Measurements from ENCODE around the gene PRSS56.
A peak's percentile ranks its signal among the peaks of the same experiment; 100 is the strongest.
"Not testable (repeated sequence)": the region's sequence is repeated elsewhere in the genome, so short reads cannot be mapped to it uniquely, and the experiment has no call there.

PRSS56 gene

DNA sequence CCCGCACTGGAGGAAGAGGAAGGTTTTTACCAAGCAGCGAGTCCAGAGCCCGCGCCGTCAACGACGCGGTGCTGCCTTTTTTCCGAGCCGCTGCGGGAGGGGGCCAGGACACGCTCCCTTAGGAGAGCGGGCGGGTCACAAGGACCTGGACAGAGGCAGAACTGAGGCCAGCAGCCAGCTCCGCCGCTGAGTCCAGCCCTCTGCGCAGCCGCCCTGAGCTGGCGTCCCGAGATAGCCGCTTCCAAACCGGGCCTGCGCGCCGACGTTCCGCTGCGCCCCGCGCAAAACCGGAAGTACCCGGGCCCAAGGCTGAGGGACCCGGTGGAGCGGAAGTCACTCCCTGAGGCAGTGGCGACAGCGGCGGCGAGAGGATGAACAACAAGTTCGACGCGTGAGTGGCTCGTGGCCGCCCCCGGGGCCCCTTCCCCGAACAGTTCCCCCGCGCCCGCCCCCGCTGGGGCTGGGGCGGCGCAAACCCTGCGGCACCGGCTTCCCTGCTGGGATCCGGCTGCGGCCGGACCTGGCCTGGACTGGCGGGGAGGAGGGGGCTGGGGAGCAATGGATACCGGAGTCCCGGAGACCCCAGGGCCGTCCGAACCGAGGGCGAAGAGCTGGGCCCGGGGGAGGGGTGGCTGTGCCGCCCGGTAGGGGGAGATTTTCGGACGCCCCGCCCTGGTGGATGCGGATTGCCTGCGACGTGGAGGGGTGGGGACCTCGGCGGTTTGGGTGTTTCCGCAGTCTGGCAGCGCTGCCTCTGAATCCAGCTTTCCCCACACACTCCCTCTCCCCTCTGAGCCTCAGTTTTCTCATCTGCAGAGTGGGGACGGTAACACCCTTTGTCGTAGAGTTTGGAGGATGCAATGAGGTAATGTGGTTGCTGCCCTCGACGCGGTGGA, 30.4 kb downstream of the PRSS56 start, which contains the start of the genes EIF4E2 and TIGD1:
TSS of gene EIF4E2 (plus strand) at position 336 of the 896 bp plus-strand sequence. CDS start at position 372, 36 bp downstream.
TSS of gene TIGD1 (minus strand) at position 204 of the 896 bp plus-strand sequence. CDS start 675 bp downstream, outside the sequence.
- Histone ChIP-seq H3K4me3 (ENCODE audit: low read length) (peak within 1 kb of the TSS; percentile 90), H3K4me1 (ENCODE audit: control insufficient read depth, insufficient read depth, low read length) (peaks cover 14% of the 10 kb centered on the region), H3K36me3 (ENCODE audit: control insufficient read depth, insufficient read depth, low read length, severe bottlenecking) (peaks cover 9% of the 10 kb centered on the region), H3K27me3 (replicated peaks; ENCODE audit: control insufficient read depth, insufficient read depth, low read length) (no peaks in the 10 kb centered on the region), H3K9ac (ENCODE audit: low read length) (peak within 1 kb of the TSS; percentile 98), H3K9me3 (ENCODE audit: control insufficient read depth, low read length) (no peaks in the 10 kb centered on the region)
- peak; percentile 97 for DNase-seq (ENCODE audit: low read depth)

DNA sequence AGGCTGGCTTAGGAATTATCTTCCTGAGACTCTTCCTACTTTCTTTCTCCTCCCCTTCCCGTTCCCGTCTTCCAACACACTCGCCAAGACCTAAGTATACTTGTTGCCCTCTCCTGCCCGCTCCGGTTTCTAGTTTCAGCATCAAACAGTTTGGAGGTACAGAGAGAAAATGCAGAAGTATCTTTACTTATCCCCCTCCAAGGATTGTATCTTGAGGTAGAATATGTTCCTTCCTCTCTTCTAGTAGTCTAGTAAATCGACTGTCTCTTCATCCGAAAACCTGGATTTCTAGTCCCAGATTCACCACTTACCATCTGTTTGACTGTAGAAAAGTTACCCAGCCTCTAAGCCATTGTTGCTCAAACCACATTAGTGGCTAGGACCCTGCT, 31.1 kb downstream of the PRSS56 start:
- Histone ChIP-seq H3K27me3 (replicated peaks; ENCODE audit: control insufficient read depth, insufficient read depth, low read length) (no peaks in the 10 kb centered on the region), H3K4me3 (ENCODE audit: low read length) (peak overlapping the region; percentile 90), H3K4me1 (ENCODE audit: control insufficient read depth, insufficient read depth, low read length) (peaks cover 14% of the 10 kb centered on the region), H3K36me3 (ENCODE audit: control insufficient read depth, insufficient read depth, low read length, severe bottlenecking) (peaks cover 10% of the 10 kb centered on the region), H3K9ac (ENCODE audit: low read length) (peak overlapping the region; percentile 98), H3K9me3 (ENCODE audit: control insufficient read depth, low read length) (no peaks in the 10 kb centered on the region)
- no peak for DNase-seq (ENCODE audit: low read depth)

DNA sequence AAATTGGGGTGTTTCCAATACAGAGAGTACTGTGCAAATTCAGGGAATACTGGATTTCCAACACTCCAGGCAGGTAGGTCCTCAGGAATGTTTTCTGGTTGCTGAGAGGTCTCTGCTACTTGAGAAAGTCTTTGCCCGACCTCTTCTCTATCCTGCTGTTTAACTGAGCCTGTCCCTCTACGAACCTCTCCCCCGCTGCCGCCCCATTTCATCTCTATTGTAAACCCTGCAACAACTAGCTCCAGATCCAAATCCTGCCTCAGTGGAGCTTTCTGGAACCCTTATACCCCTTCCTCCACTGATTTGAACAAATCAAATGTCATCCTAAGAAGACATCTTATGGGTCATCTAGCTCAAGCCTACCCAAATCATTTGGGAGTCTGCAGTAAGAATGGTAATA, 31.6 kb downstream of the PRSS56 start:
- H3K4me1 ChIP-seq (ENCODE audit: control insufficient read depth, insufficient read depth, low read length), result peaks cover 14% of the 10 kb centered on the region
- DNase-seq (ENCODE audit: low read depth), result no peak
- peak overlapping the region; percentile 98 for H3K9ac ChIP-seq (ENCODE audit: low read length)
- H3K27me3 ChIP-seq (replicated peaks; ENCODE audit: control insufficient read depth, insufficient read depth, low read length), result no peaks in the 10 kb centered on the region
- no peaks in the 10 kb centered on the region for H3K9me3 ChIP-seq (ENCODE audit: control insufficient read depth, low read length)
- peak overlapping the region; percentile 90 for H3K4me3 ChIP-seq (ENCODE audit: low read length)
- H3K36me3 ChIP-seq (ENCODE audit: control insufficient read depth, insufficient read depth, low read length, severe bottlenecking), result peaks cover 15% of the 10 kb centered on the region

DNA sequence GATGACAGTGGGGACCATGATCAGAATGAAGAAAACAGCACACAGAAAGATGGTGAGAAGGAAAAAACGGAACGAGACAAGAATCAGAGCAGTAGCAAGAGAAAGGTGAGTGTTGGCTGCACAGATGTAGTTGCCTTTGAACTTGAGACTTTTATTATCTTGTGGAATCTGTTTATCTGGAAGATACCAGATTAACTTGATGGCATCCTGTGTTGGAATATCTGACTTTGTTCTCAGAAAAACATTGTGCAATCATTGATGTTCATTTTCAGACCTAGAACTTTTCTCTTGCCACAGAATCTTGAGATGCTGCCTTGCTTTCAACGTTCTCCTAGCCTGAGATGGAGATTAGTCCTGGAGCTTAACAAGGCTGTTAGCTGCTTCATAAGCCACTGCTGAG, 36.2 kb downstream of the PRSS56 start:
- peak; percentile 24 for DNase-seq (ENCODE audit: low read depth)
- peaks cover 6% of the 10 kb centered on the region for H3K4me1 ChIP-seq (ENCODE audit: control insufficient read depth, insufficient read depth, low read length)

DNA sequence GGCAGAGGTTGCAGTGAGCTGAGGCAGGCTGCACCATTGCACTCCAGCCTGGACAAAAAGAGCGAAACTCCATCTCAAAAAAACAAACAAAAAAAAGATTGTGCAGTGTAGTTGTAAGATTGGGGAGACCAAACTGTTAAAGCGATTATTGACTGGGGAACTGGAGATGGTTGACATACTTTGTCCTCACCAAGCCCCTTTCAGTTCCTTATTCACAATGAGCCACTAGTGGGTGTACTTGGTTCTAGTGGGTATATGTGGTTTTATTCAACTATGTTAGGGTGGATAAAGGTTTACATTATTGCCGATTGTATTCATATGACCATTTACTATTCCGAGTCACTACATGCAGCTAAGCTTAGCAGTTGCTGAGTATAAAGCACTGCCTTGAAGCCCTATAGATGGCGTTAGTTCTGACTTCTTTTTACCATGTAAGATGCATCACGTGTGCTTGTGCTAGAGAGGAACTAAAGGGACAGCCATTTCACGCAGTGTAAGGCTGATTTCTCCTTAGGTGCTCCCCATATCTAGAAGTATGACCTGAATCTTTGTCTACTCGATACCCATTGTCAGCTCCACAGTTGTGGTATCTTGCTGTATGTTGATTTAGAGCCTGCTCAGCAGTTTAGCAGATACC, 42.4 kb downstream of the PRSS56 start:
- DNase-seq (ENCODE audit: low read depth), result no peak
- peaks cover 6% of the 10 kb centered on the region for H3K4me1 ChIP-seq (ENCODE audit: control insufficient read depth, insufficient read depth, low read length)
- H3K36me3 ChIP-seq (ENCODE audit: control insufficient read depth, insufficient read depth, low read length, severe bottlenecking), result peaks cover 87% of the 10 kb centered on the region
- H3K9me3 ChIP-seq (ENCODE audit: control insufficient read depth, low read length), result no peaks in the 10 kb centered on the region
- H3K9ac ChIP-seq (ENCODE audit: low read length), result no peak overlapping the region
- no peaks in the 10 kb centered on the region for H3K27me3 ChIP-seq (replicated peaks; ENCODE audit: control insufficient read depth, insufficient read depth, low read length)
- no peak overlapping the region for H3K4me3 ChIP-seq (ENCODE audit: low read length)

More for the DNA sequence above, 36.2 kb downstream of the PRSS56 start:
- H3K4me3 ChIP-seq (ENCODE audit: low read length), result no peak overlapping the region
- no peaks in the 10 kb centered on the region for H3K9me3 ChIP-seq (ENCODE audit: control insufficient read depth, low read length)
- H3K9ac ChIP-seq (ENCODE audit: low read length), result no peak overlapping the region
- peaks cover 53% of the 10 kb centered on the region for H3K36me3 ChIP-seq (ENCODE audit: control insufficient read depth, insufficient read depth, low read length, severe bottlenecking)
- H3K27me3 ChIP-seq (replicated peaks; ENCODE audit: control insufficient read depth, insufficient read depth, low read length), result no peaks in the 10 kb centered on the region

DNA sequence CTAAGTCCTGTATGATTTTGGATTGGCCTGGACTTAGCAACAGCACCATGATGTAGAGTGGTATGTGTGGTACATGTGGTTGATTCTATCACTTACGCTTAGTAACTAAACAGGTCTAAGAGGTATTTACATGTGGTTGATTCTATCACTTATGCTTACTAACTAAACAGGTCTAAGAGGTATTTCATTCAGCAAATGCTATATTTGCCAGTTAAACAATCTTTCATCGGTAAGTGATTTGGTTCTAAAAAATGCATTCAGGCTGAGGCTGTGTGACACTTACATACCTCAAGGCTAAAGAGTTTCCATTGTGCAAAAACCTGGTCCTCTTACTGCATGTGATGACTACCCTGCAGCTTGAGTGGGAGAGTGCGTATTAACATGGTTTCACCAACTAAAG, 43.4 kb downstream of the PRSS56 start:
- Histone ChIP-seq H3K4me1 (ENCODE audit: control insufficient read depth, insufficient read depth, low read length) (peaks cover 15% of the 10 kb centered on the region), H3K27me3 (replicated peaks; ENCODE audit: control insufficient read depth, insufficient read depth, low read length) (no peaks in the 10 kb centered on the region), H3K4me3 (ENCODE audit: low read length) (no peak overlapping the region), H3K36me3 (ENCODE audit: control insufficient read depth, insufficient read depth, low read length, severe bottlenecking) (peaks cover 87% of the 10 kb centered on the region), H3K9me3 (ENCODE audit: control insufficient read depth, low read length) (no peaks in the 10 kb centered on the region), H3K9ac (ENCODE audit: low read length) (no peak overlapping the region)
- DNase-seq (ENCODE audit: low read depth), result peak; percentile 29

DNA sequence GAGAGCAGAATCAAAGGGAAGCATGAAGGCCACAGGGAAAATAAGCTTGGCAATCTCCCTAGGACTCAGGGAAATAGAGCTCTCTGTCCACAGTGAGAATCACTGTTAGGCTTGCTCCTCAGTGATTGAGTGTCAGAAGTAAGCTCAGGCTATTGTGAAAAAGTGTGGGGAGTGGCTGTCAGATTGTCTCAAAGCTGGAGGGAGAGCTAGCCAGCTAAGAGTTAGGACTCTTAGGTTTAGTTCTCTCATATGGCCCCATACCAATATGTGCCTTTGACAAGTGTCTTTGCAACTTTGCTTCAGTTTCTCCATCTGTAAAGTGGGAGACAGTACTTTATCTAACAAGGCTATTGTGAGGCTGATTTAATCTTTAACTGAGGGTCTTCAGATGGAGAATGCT, 47.5 kb downstream of the PRSS56 start:
- Histone ChIP-seq H3K4me3 (ENCODE audit: low read length) (peak overlapping the region; percentile 28), H3K9me3 (ENCODE audit: control insufficient read depth, low read length) (no peaks in the 10 kb centered on the region), H3K9ac (ENCODE audit: low read length) (peak overlapping the region; percentile 4), H3K4me1 (ENCODE audit: control insufficient read depth, insufficient read depth, low read length) (peaks cover 26% of the 10 kb centered on the region), H3K27me3 (replicated peaks; ENCODE audit: control insufficient read depth, insufficient read depth, low read length) (no peaks in the 10 kb centered on the region), H3K36me3 (ENCODE audit: control insufficient read depth, insufficient read depth, low read length, severe bottlenecking) (peaks cover 74% of the 10 kb centered on the region)
- no peak for DNase-seq (ENCODE audit: low read depth)

DNA sequence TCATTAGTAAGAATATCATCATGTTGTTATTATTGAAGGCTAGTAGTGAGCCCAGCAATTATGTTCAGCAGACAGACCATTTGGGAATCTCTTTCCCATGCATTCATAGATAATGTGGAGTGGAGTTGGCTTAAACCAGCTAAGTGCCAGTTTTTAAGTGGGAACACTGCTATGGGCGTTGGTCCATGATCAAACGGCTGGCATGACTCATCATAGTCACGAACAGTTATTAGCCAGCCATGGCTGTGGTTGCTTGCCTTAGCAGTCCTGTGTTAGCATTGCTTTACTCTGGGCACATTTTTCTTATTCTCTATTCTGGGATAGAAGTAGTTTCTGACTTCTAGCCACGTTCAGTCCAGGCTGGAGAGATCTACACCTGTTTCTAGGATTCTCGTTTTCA, 48.0 kb downstream of the PRSS56 start:
- no peaks in the 10 kb centered on the region for H3K9me3 ChIP-seq (ENCODE audit: control insufficient read depth, low read length)
- no peaks in the 10 kb centered on the region for H3K27me3 ChIP-seq (replicated peaks; ENCODE audit: control insufficient read depth, insufficient read depth, low read length)
- H3K36me3 ChIP-seq (ENCODE audit: control insufficient read depth, insufficient read depth, low read length, severe bottlenecking), result peaks cover 74% of the 10 kb centered on the region
- H3K9ac ChIP-seq (ENCODE audit: low read length), result no peak overlapping the region
- DNase-seq (ENCODE audit: low read depth), result peak; percentile 80
- peaks cover 26% of the 10 kb centered on the region for H3K4me1 ChIP-seq (ENCODE audit: control insufficient read depth, insufficient read depth, low read length)
- H3K4me3 ChIP-seq (ENCODE audit: low read length), result peak overlapping the region; percentile 28

DNA sequence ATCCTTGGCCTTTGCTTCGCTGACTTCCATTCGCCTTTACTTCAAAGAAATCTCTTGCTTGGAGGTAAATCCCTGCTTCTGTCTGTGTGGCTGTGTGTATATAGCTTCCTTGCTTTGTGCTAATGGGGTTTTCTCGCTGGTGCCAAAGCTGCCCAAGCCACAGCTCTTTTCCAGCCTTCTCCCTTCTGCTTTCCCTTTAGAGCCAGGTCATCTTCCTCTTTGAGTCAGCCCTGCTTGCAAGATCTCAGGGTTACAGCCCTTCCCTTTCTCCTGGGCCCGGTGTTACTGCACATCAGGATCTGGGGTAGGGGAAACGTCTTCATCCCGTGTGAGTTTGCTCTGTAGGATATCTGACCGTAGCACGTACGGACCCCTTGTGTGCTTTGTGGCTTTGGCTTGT, 49.4 kb downstream of the PRSS56 start:
- Histone ChIP-seq H3K4me3 (ENCODE audit: low read length) (no peak overlapping the region), H3K36me3 (ENCODE audit: control insufficient read depth, insufficient read depth, low read length, severe bottlenecking) (peaks cover 79% of the 10 kb centered on the region), H3K4me1 (ENCODE audit: control insufficient read depth, insufficient read depth, low read length) (peaks cover 30% of the 10 kb centered on the region), H3K9ac (ENCODE audit: low read length) (no peak overlapping the region), H3K9me3 (ENCODE audit: control insufficient read depth, low read length) (no peaks in the 10 kb centered on the region), H3K27me3 (replicated peaks; ENCODE audit: control insufficient read depth, insufficient read depth, low read length) (no peaks in the 10 kb centered on the region)
- no peak for DNase-seq (ENCODE audit: low read depth)

DNA sequence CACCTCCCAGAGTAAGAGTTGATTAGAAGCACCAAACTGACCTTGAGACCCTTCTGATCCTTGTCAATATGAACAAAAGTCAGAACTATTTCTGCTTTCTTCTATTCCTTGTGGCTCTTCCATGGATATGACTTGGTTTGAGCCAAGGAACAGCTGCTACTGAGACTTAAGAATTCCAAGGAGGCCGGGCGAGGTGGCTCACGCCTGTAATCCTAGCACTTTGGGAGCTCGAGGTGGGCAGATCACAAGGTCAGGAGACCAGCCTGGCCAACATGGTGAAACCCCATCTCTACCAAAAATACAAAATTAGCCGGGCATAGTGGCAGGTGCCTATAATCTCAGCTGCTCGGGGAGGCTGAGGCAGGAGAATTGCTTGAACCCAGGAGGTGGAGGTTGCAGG, 50.3 kb downstream of the PRSS56 start:
- not testable (repeated sequence) for H3K9me3 ChIP-seq (ENCODE audit: control insufficient read depth, low read length); H3K9ac ChIP-seq (ENCODE audit: low read length); H3K27me3 ChIP-seq (replicated peaks; ENCODE audit: control insufficient read depth, insufficient read depth, low read length); DNase-seq (ENCODE audit: low read depth); H3K4me3 ChIP-seq (ENCODE audit: low read length)
- Histone ChIP-seq H3K36me3 (ENCODE audit: control insufficient read depth, insufficient read depth, low read length, severe bottlenecking) (peaks cover 78% of the 10 kb centered on the region), H3K4me1 (ENCODE audit: control insufficient read depth, insufficient read depth, low read length) (peaks cover 32% of the 10 kb centered on the region)

DNA sequence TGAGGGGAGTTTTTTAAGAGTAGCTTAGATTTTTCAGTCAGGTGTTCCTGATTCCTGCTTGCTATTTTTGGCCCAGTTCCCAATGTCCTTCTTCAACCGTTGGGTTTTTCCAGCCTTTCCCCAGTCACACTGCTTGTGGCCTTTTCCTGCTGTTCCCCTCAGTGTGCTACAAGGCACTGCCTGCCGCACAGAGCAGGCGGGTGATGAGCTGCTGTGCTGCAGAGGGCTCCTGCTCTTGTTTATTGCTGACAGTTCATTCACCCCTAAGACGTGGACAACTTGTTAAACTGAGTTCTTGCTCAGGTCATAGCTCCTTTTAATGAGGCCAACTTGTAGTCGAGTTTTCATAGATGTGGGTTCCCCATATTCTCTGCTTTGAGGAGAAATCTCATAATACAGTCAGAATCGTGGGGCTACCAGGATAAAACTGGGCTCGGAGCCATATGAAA, 50.9 kb downstream of the PRSS56 start:
- Histone ChIP-seq H3K36me3 (ENCODE audit: control insufficient read depth, insufficient read depth, low read length, severe bottlenecking) (peaks cover 72% of the 10 kb centered on the region), H3K9me3 (ENCODE audit: control insufficient read depth, low read length) (no peaks in the 10 kb centered on the region), H3K9ac (ENCODE audit: low read length) (no peak overlapping the region), H3K4me3 (ENCODE audit: low read length) (no peak overlapping the region), H3K4me1 (ENCODE audit: control insufficient read depth, insufficient read depth, low read length) (peaks cover 32% of the 10 kb centered on the region), H3K27me3 (replicated peaks; ENCODE audit: control insufficient read depth, insufficient read depth, low read length) (no peaks in the 10 kb centered on the region)
- no peak for DNase-seq (ENCODE audit: low read depth)

Data from adipocyte (in vitro differentiated cells).